Endodermal cell (in vitro differentiated cells): ENCODE data around the gene LATS2. TPM values are rescaled to one million over a fixed set of nuclear protein-coding genes. Genes with fewer than 3 reads are reported as not detected.
"Not testable (repeated sequence)": the region's sequence is repeated elsewhere in the genome, so short reads cannot be mapped to it uniquely, and the experiment has no call there.

Experiments
- DNase-seq: peaks from one replicate; pipeline ENCODE4 v3.0.0-alpha.2; 2017
- H3K27ac ChIP-seq: 2 replicates; pipeline ENCODE4 v1.5.1; 2013; ENCODE audit warnings: mild to moderate bottlenecking, low read depth, low read length, moderate library complexity
- H3K27me3 ChIP-seq: 2 replicates; pipeline ENCODE4 v1.6.1; 2013; ENCODE audit warnings: mild to moderate bottlenecking, low read length, moderate library complexity; ENCODE audit not compliant: insufficient read depth, control insufficient read depth, poor library complexity, severe bottlenecking
- H3K36me3 ChIP-seq: 2 replicates; pipeline ENCODE4 v1.7.0; 2013; ENCODE audit warnings: mild to moderate bottlenecking, low read length, moderate library complexity; ENCODE audit not compliant: control insufficient read depth, insufficient read depth
- H3K4me1 ChIP-seq: one replicate; pipeline ENCODE4 v1.7.0; 2013; ENCODE audit warnings: low read length; ENCODE audit not compliant: control insufficient read depth, insufficient read depth
- H3K4me3 ChIP-seq: 2 replicates; pipeline ENCODE4 v1.5.1; 2013; ENCODE audit warnings: mild to moderate bottlenecking, low read length, moderate library complexity
- H3K9ac ChIP-seq: 2 replicates; pipeline ENCODE4 v1.6.1; 2013; ENCODE audit warnings: mild to moderate bottlenecking, low read length, moderate library complexity; ENCODE audit not compliant: poor library complexity, severe bottlenecking; ENCODE audit errors: extremely low read depth
- H3K9me3 ChIP-seq: 2 replicates; pipeline ENCODE4 v1.6.1; 2013; ENCODE audit warnings: mild to moderate bottlenecking, low read length, moderate library complexity; ENCODE audit not compliant: control insufficient read depth
- H3K27ac Mint-ChIP-seq: 2 replicates; pipeline ENCODE4 v1.8.0; 2020; ENCODE audit warnings: mixed read lengths
- H3K27me3 Mint-ChIP-seq: 2 replicates; pipeline ENCODE4 v1.8.0; 2021; ENCODE audit warnings: mild to moderate bottlenecking, mixed read lengths; ENCODE audit not compliant: insufficient read depth
- H3K36me3 Mint-ChIP-seq: 2 replicates; pipeline ENCODE4 v1.8.0; 2020; ENCODE audit warnings: low read depth, mixed read lengths
- H3K4me1 Mint-ChIP-seq: 2 replicates; pipeline ENCODE4 v1.8.0; 2020; ENCODE audit warnings: mixed read lengths
- H3K4me3 Mint-ChIP-seq: 2 replicates; pipeline ENCODE4 v1.8.0; 2020; ENCODE audit warnings: mild to moderate bottlenecking, moderate library complexity, mixed read lengths
- H3K9me3 Mint-ChIP-seq: 2 replicates; pipeline ENCODE4 v1.8.0; 2020; ENCODE audit warnings: mild to moderate bottlenecking, mixed read lengths
- WGBS, 2 experiments: methylation state at CpG; one replicate each; pipeline versions ENCODE4 v1.1.5 to v1.1.7; 2013; ENCODE audit warnings: missing lambda C conversion rate in 2 of 2, mixed read lengths in 1 of 2; ENCODE audit not compliant: insufficient coverage in 1 of 2, insufficient read length in 1 of 2; 5-methylcytosine and 5-hydroxymethylcytosine counted together
- total RNA-seq, 2 donors: library from RNA; stranded (reverse); fragmentation: NEBNext Ultra II Directional in 1 of 2; extraction: Animal tissue kit (Norgen Biotek cat#: 25700) in 1 of 2; gene quantifications; 2 replicates in 1 of 2; 3 replicates in 1 of 2; pipeline ENCODE4 v1.2.1, GENCODE V29; 2021
- TF ChIP-seq, protein P1 (sequence below): fragments of 200-600 bp; sonication (generic); conservative IDR thresholded peaks from 2 replicates; pipeline ENCODE4 v1.5.0; 2021; ENCODE audit warnings: antibody characterized with exemption, mild to moderate bottlenecking

Gene LATS2
- total RNA-seq, 2 donors from 2014 or later: 26.2 to 35.4 TPM

DNA sequence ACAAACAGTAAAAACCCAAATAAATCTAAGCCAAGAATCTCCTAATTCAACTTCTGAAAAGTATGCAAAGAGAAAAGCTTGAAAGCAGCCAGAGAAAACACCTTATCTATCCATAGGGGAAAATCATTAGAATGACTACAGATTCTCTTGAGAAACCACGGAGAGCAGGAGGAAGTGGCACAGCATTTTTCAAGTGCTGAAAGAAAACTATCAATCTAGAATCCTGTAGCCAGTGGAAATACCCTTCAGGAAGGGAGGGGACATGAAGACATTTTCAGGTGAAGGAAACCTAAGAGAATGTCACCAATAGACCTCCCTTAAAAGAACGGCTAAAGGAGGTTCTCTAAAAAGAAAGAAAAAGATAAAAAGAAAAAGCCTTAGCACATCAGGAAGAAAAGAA is 92.6 kb downstream of the LATS2 start:
- no peak for DNase-seq
- Mint-ChIP-seq H3K9me3 (peaks cover 20% of the 10 kb centered on the region), H3K36me3 (peaks cover 16% of the 10 kb centered on the region), H3K4me1 (peaks cover 4% of the 10 kb centered on the region), H3K27me3 (no peaks in the 10 kb centered on the region), H3K4me3 (no peak overlapping the region), H3K27ac (no peak overlapping the region)
- Histone ChIP-seq H3K27ac (no peak overlapping the region), H3K9ac (no peak overlapping the region), H3K9me3 (peaks cover 14% of the 10 kb centered on the region), H3K27me3 (no peaks in the 10 kb centered on the region), H3K4me1 (no peaks in the 10 kb centered on the region), H3K4me3 (no peak overlapping the region), H3K36me3 (peaks cover 16% of the 10 kb centered on the region)
- WGBS, 2 experiments: 64 to 67% methylated on average over 1 to 2 of the region's 2 CpGs
- TF ChIP-seq, protein P1, sequence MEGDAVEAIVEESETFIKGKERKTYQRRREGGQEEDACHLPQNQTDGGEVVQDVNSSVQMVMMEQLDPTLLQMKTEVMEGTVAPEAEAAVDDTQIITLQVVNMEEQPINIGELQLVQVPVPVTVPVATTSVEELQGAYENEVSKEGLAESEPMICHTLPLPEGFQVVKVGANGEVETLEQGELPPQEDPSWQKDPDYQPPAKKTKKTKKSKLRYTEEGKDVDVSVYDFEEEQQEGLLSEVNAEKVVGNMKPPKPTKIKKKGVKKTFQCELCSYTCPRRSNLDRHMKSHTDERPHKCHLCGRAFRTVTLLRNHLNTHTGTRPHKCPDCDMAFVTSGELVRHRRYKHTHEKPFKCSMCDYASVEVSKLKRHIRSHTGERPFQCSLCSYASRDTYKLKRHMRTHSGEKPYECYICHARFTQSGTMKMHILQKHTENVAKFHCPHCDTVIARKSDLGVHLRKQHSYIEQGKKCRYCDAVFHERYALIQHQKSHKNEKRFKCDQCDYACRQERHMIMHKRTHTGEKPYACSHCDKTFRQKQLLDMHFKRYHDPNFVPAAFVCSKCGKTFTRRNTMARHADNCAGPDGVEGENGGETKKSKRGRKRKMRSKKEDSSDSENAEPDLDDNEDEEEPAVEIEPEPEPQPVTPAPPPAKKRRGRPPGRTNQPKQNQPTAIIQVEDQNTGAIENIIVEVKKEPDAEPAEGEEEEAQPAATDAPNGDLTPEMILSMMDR: no peak

DNA sequence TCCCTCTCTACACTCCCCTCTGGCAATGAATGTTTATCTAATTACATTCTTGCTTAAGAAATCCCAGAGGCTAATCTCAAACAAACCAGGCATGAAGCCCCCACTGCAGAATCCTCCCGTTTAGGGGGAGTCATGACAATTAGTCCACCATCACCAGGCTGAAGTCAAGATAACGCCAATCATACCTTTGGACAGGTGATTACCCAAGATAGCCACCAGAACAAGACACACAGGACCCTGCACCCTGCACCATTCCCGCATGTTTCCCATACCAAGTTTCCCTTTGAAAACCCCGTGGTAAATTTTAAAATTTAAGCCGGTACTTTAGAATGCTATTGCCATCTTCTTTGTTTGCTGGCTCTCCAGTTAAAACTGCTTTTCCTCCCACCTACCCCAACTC is 94.0 kb downstream of the LATS2 start:
- H3K4me1 ChIP-seq: no peaks in the 10 kb centered on the region
- H3K4me1 Mint-ChIP-seq: peaks cover 4% of the 10 kb centered on the region
- TF ChIP-seq, protein P1: no peak
- no peak overlapping the region for H3K27ac ChIP-seq
- H3K36me3 Mint-ChIP-seq: peaks cover 4% of the 10 kb centered on the region
- no peak overlapping the region for H3K27ac Mint-ChIP-seq
- peaks cover 3% of the 10 kb centered on the region for H3K36me3 ChIP-seq
- 92 to 95% methylated on average over 3 to 5 of the region's 5 CpGs for WGBS, 2 experiments
- no peak overlapping the region for H3K9ac ChIP-seq
- no peak overlapping the region for H3K4me3 Mint-ChIP-seq
- H3K27me3 Mint-ChIP-seq: no peaks in the 10 kb centered on the region
- H3K4me3 ChIP-seq: no peak overlapping the region
- peaks cover 20% of the 10 kb centered on the region for H3K9me3 Mint-ChIP-seq
- DNase-seq: no peak
- H3K27me3 ChIP-seq: no peaks in the 10 kb centered on the region
- peaks cover 14% of the 10 kb centered on the region for H3K9me3 ChIP-seq

DNA sequence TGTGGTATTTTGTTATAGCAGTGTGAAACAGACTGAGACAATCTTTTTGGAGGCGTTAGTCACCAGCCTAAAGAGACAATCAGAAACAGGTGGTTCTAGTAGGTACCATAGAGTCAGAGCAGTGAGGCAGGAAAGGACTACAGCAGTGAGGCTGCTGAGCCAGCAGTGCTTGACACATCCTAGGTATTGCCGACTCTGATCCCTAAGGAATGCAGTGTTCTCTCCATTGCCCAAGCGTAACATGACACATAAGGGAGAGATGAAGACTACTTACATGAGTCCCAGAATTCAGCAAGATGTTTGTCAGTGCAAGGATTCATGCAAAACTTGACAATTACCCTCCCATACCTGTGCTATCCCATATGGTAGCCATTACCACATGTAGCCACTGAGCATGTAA is 96.5 kb downstream of the LATS2 start:
- Mint-ChIP-seq H3K4me3 (no peak overlapping the region), H3K27me3 (peaks cover 3% of the 10 kb centered on the region), H3K9me3 (peaks cover 14% of the 10 kb centered on the region), H3K36me3 (no peaks in the 10 kb centered on the region), H3K27ac (no peak overlapping the region), H3K4me1 (peaks cover 4% of the 10 kb centered on the region)
- Histone ChIP-seq H3K9me3 (peaks cover 7% of the 10 kb centered on the region), H3K36me3 (no peaks in the 10 kb centered on the region), H3K9ac (no peak overlapping the region), H3K4me3 (no peak overlapping the region), H3K27ac (no peak overlapping the region), H3K4me1 (no peaks in the 10 kb centered on the region), H3K27me3 (peaks cover 5% of the 10 kb centered on the region)
- WGBS, 2 experiments: 85 to 90% methylated on average over 3 of the region's 3 CpGs
- DNase-seq: no peak
- TF ChIP-seq, protein P1: no peak

DNA sequence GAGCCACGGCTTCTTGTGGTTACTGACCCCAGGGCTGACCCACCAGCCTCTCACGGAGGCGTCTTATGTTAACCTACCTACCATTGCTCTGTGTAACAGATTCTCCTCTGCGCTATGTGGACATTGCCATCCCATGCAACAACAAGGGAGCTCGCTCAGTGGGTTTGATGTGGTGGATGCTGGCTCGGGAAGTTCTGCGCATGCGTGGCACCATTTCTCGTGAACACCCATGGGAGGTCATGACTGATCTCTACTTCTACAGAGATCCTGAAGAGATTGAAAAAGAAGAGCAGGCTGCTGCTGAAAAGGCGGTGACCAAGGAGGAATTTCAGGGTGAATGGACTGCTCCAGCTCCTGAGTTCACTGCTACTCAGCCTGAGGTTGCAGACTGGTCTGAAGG is 99.7 kb downstream of the LATS2 start:
- not testable (repeated sequence) for H3K4me1 Mint-ChIP-seq, H3K27ac Mint-ChIP-seq

More for the DNA sequence above, 99.7 kb downstream of the LATS2 start:
- not testable (repeated sequence) for DNase-seq, H3K36me3 ChIP-seq, H3K9ac ChIP-seq, H3K4me3 Mint-ChIP-seq, H3K27me3 Mint-ChIP-seq, H3K27ac ChIP-seq, H3K27me3 ChIP-seq, H3K4me1 ChIP-seq, H3K4me3 ChIP-seq, H3K36me3 Mint-ChIP-seq, H3K9me3 ChIP-seq, H3K9me3 Mint-ChIP-seq
- WGBS, 2 experiments: 95% methylated on average over 8 to 10 of the region's 10 CpGs
